ENCODE measurements around the gene CUEDC1. TPM values are rescaled to one million over a fixed set of nuclear protein-coding genes. Genes with fewer than 3 reads are reported as not detected.

Gene CUEDC1
- total RNA-seq, 4 donors from 2014 or later = 7.9 to 63.6 (median 18.8) TPM

- peak overlapping the region; percentile 41 to 96 for H3K4me3 ChIP-seq
- peaks cover 8 to 11% of the 10 kb centered on the region in 2 donors for H3K4me1 ChIP-seq
- no peaks in the 10 kb centered on the region for H3K36me3 ChIP-seq
- intact Hi-C loops (cut with DNase I; ENCODE audit: low total_unique reads) = loop anchor here (2.0 kb wide), 1 partner anchor 59 kb away; no protein-coding TSS in a partner anchor
- peak overlapping the region; percentile 98 to 99 for H3K27ac ChIP-seq
- H3K9me3 ChIP-seq = no peaks in the 10 kb centered on the region
- H3K27me3 ChIP-seq = no peaks in the 10 kb centered on the region
- no peak for DNase-seq
- TF ChIP-seq CTCF (IDR thresholded peaks at IDR 0.05) (no peak), POLR2A (IDR thresholded peaks at IDR 0.05) (no peak)
Observed at GRCh38 chr17:57953705-57954396, 1.4 kb downstream of the CUEDC1 start.

GRCh38 chr17:57953219-57953618 lies 2.0 kb downstream of the CUEDC1 start:
- DNase-seq = no peak
- no peaks in the 10 kb centered on the region for H3K36me3 ChIP-seq
- intact Hi-C loops (cut with DNase I; ENCODE audit: low total_unique reads) = no loop called here
- H3K4me1 ChIP-seq = peaks cover 9 to 16% of the 10 kb centered on the region in 2 donors
- no peaks in the 10 kb centered on the region for H3K27me3 ChIP-seq
- H3K4me3 ChIP-seq = no peak overlapping the region
- no peaks in the 10 kb centered on the region for H3K9me3 ChIP-seq
- peak overlapping the region; percentile 98 to 99 for H3K27ac ChIP-seq
- TF ChIP-seq CTCF (IDR thresholded peaks at IDR 0.05) (no peak), POLR2A (IDR thresholded peaks at IDR 0.05) (no peak)

GRCh38 chr17:57949649-57950048 lies 5.6 kb downstream of the CUEDC1 start:
- no peaks in the 10 kb centered on the region for H3K9me3 ChIP-seq
- peak overlapping the region; percentile 94 to 99 for H3K27ac ChIP-seq
- TF ChIP-seq POLR2A (IDR thresholded peaks at IDR 0.05) (no peak), CTCF (IDR thresholded peaks at IDR 0.05) (no peak)
- no peak overlapping the region for H3K4me3 ChIP-seq
- intact Hi-C loops (cut with DNase I; ENCODE audit: low total_unique reads) = no loop called here
- H3K4me1 ChIP-seq = peaks cover 26 to 31% of the 10 kb centered on the region in 2 donors
- no peaks in the 10 kb centered on the region for H3K27me3 ChIP-seq
- no peaks in the 10 kb centered on the region for H3K36me3 ChIP-seq
- no peak for DNase-seq

- intact Hi-C loops (cut with DNase I; ENCODE audit: low total_unique reads) = no loop called here
- peak in 1 of 2 donors; percentile 57 for DNase-seq
- TF ChIP-seq POLR2A (IDR thresholded peaks at IDR 0.05) = no peak
- no peak for TF ChIP-seq CTCF (IDR thresholded peaks at IDR 0.05)
- Histone ChIP-seq H3K27me3 (no peaks in the 10 kb centered on the region), H3K9me3 (no peaks in the 10 kb centered on the region), H3K36me3 (no peaks in the 10 kb centered on the region), H3K4me3 (no peak overlapping the region), H3K4me1 (peaks cover 25 to 33% of the 10 kb centered on the region in 2 donors), H3K27ac (peak overlapping the region; percentile 94 to 99)
Observed at GRCh38 chr17:57948555-57949420, 6.4 kb downstream of the CUEDC1 start.

- Histone ChIP-seq H3K27ac (peak overlapping the region; percentile 94 to 99), H3K36me3 (no peaks in the 10 kb centered on the region), H3K4me1 (peaks cover 19 to 33% of the 10 kb centered on the region in 2 donors), H3K27me3 (no peaks in the 10 kb centered on the region), H3K4me3 (no peak overlapping the region), H3K9me3 (no peaks in the 10 kb centered on the region)
- intact Hi-C loops (cut with DNase I; ENCODE audit: low total_unique reads) = no loop called here
- peak; percentile 52 to 58 for DNase-seq
- TF ChIP-seq CTCF (IDR thresholded peaks at IDR 0.05) (no peak), POLR2A (IDR thresholded peaks at IDR 0.05) (no peak)
Observed at GRCh38 chr17:57948169-57948554, 7.0 kb downstream of the CUEDC1 start.
